ENCODE measurements around the gene DHX29.
A peak's percentile ranks its signal among the peaks of the same experiment; 100 is the strongest.
"Not testable (repeated sequence)": the region's sequence is repeated elsewhere in the genome, so short reads cannot be mapped to it uniquely, and the experiment has no call there.

DHX29 gene

GRCh38 chr5:55333017-55333416 lies 25.5 kb upstream of the DHX29 start:
- FAIRE-seq (no peak), DNase-seq (ENCODE audit: insufficient read length) (no peak)
- no peak for TF ChIP-seq POLR2A (IDR thresholded peaks at IDR 0.05; ENCODE audit: low read depth, low read length)
- no peak for TF ChIP-seq TAF1 (IDR thresholded peaks at IDR 0.05; ENCODE audit: borderline replicate concordance, low read depth, low read length)

GRCh38 chr5:55331321-55331720 lies 23.8 kb upstream of the DHX29 start:
- TF ChIP-seq POLR2A (IDR thresholded peaks at IDR 0.05; ENCODE audit: low read depth, low read length) (no peak), POLR2AphosphoS5 (IDR thresholded peaks at IDR 0.05; ENCODE audit: low read depth, low read length) (no peak), TAF1 (IDR thresholded peaks at IDR 0.05; ENCODE audit: borderline replicate concordance, low read depth, low read length) (no peak)
- FAIRE-seq: no peak

DNA sequence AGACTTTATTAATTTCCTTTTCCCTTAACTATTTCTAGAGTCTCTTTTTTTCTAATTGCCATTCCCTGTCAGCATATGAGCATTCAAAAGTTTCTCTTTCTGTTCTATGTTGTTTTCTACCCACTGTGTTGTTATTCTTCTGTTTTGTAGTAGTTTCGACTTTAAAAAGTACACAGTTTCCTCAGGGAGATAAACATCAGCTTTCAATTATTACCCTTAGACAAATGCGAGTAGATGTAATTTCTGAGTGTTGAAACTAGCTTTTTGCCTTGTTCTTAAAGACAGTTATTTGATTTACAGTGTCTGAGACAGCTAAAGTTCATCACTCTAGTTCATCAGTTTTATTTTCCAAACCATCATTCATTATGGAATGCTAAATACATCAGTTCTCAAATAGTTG lies 19.8 kb upstream of the DHX29 start:
- FAIRE-seq: no peak
- TF ChIP-seq POLR2A (IDR thresholded peaks at IDR 0.05; ENCODE audit: low read depth, low read length) (no peak), TAF1 (IDR thresholded peaks at IDR 0.05; ENCODE audit: borderline replicate concordance, low read depth, low read length) (no peak), POLR2AphosphoS5 (IDR thresholded peaks at IDR 0.05; ENCODE audit: low read depth, low read length) (no peak)
- no peak for DNase-seq (ENCODE audit: insufficient read length)

More at GRCh38 chr5:55331321-55331720, 23.8 kb upstream of the DHX29 start:
- DNase-seq (ENCODE audit: insufficient read length): no peak

GRCh38 chr5:55325621-55326020 lies 18.1 kb upstream of the DHX29 start:
- FAIRE-seq (no peak), DNase-seq (ENCODE audit: insufficient read length) (no peak)
- TF ChIP-seq TAF1 (IDR thresholded peaks at IDR 0.05; ENCODE audit: borderline replicate concordance, low read depth, low read length) (no peak), POLR2AphosphoS5 (IDR thresholded peaks at IDR 0.05; ENCODE audit: low read depth, low read length) (no peak), POLR2A (IDR thresholded peaks at IDR 0.05; ENCODE audit: low read depth, low read length) (no peak)

DNA sequence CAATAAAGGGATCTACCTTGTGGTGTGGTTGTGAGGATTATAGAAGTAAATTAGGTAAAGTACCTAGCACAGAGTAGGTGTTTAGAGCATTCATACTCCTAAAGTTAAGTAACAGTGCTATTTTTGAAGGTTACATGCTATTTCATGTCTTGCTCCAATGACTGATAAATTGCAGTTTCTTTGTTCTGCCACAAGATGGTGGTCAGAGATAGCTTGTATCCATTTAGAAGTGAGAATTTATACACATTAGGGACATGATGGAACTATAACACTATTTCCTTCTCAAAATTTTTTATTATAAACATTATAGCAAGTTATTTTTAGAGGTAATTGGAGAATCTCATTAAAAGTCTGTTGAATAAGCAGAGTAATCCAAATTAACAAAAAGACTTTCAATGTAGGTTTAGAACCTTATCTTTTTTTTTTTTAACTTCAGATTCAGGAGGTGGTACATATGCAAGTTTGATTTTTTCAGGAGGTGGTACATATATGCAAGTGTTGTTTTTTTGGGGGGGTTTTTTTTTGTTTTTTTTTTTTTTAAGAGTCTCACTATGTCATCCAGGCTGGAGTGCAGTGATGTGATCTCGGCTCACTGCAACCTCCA lies 17.4 kb upstream of the DHX29 start:
- FAIRE-seq (peak; percentile 73), DNase-seq (ENCODE audit: insufficient read length) (no peak)
- TF ChIP-seq POLR2A (IDR thresholded peaks at IDR 0.05; ENCODE audit: low read depth, low read length) (no peak), TAF1 (IDR thresholded peaks at IDR 0.05; ENCODE audit: borderline replicate concordance, low read depth, low read length) (no peak), POLR2AphosphoS5 (IDR thresholded peaks at IDR 0.05; ENCODE audit: low read depth, low read length) (no peak)

GRCh38 chr5:55324006-55324405 lies 16.5 kb upstream of the DHX29 start:
- DNase-seq (ENCODE audit: insufficient read length) (no peak), FAIRE-seq (no peak)
- TF ChIP-seq POLR2AphosphoS5 (IDR thresholded peaks at IDR 0.05; ENCODE audit: low read depth, low read length) (no peak), TAF1 (IDR thresholded peaks at IDR 0.05; ENCODE audit: borderline replicate concordance, low read depth, low read length) (no peak), POLR2A (IDR thresholded peaks at IDR 0.05; ENCODE audit: low read depth, low read length) (no peak)

DNA sequence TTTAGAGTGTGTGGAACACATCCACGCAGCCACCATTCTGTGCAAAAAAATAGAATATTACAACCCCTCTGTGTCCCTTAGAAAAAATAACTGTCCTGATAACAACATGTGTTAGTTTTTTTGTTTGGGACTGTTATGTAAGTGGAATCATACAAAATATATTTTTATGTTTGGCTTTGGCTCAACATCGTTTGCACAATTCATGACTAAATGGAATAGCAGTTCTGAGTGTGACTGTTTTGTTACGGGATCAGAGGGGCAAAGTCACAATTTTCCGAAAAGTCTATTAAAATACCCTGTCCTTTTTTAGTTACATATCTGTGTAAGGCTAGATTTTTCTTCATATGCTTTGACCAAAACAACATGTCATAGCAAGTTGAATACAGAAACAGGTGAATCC lies 13.1 kb upstream of the DHX29 start:
- DNase-seq (ENCODE audit: insufficient read length) (no peak), FAIRE-seq (no peak)
- TF ChIP-seq POLR2AphosphoS5 (IDR thresholded peaks at IDR 0.05; ENCODE audit: low read depth, low read length): no peak
- no peak for TF ChIP-seq POLR2A (IDR thresholded peaks at IDR 0.05; ENCODE audit: low read depth, low read length)
- TF ChIP-seq TAF1 (IDR thresholded peaks at IDR 0.05; ENCODE audit: borderline replicate concordance, low read depth, low read length): no peak

GRCh38 chr5:55319491-55319890 lies 12.0 kb upstream of the DHX29 start:
- no peak for DNase-seq (ENCODE audit: insufficient read length)

DNA sequence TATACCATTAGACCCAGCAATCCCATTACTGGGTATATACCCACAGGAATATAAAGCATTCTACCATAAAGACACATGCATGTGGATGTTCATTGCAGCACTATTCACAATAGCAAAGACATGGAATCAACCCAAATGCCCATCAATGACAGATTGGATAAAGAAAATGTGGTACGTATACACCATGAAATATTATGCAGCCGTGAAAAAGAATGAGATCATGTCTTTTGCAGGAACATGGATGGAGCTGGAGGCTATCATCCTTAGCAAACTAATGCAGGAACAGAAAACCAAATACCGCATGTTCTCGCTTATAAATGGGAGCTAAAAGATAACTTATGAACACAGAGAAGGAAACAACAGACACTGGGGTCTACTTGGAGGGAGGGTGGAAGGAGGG lies 10.7 kb upstream of the DHX29 start:
- not testable (repeated sequence) for DNase-seq (ENCODE audit: insufficient read length); FAIRE-seq

More at GRCh38 chr5:55319491-55319890, 12.0 kb upstream of the DHX29 start:
- no peak for FAIRE-seq
- TF ChIP-seq TAF1 (IDR thresholded peaks at IDR 0.05; ENCODE audit: borderline replicate concordance, low read depth, low read length) (no peak), POLR2A (IDR thresholded peaks at IDR 0.05; ENCODE audit: low read depth, low read length) (no peak), POLR2AphosphoS5 (IDR thresholded peaks at IDR 0.05; ENCODE audit: low read depth, low read length) (no peak)

- FAIRE-seq: no peak
- no peak for DNase-seq (ENCODE audit: insufficient read length)
- TF ChIP-seq POLR2AphosphoS5 (IDR thresholded peaks at IDR 0.05; ENCODE audit: low read depth, low read length) (no peak), TAF1 (IDR thresholded peaks at IDR 0.05; ENCODE audit: borderline replicate concordance, low read depth, low read length) (no peak), POLR2A (IDR thresholded peaks at IDR 0.05; ENCODE audit: low read depth, low read length) (no peak)
These were observed 9.3 kb upstream of the DHX29 start for GRCh38 chr5:55316837-55317236.

DNA sequence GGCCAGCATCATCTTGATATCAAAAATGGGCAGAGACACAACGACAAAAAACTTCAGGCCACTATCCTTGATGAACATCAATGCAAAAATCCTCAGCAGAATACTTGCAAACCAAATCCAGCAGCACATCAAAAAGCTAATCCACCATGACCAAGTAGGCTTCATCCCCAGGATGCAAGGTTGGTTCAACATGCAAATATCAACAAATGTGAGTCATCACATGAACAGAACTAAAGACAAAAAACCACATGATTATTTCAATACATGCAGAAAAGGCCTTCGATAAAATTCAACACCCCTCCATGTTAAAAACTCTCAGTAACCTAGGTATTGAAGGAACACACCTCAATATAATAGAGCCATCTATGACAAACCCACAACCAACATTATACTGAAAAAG lies 8.8 kb upstream of the DHX29 start:
- TF ChIP-seq POLR2AphosphoS5 (IDR thresholded peaks at IDR 0.05; ENCODE audit: low read depth, low read length) (no peak), POLR2A (IDR thresholded peaks at IDR 0.05; ENCODE audit: low read depth, low read length) (no peak), TAF1 (IDR thresholded peaks at IDR 0.05; ENCODE audit: borderline replicate concordance, low read depth, low read length) (no peak)
- no peak for FAIRE-seq
- DNase-seq (ENCODE audit: insufficient read length): no peak

DNA sequence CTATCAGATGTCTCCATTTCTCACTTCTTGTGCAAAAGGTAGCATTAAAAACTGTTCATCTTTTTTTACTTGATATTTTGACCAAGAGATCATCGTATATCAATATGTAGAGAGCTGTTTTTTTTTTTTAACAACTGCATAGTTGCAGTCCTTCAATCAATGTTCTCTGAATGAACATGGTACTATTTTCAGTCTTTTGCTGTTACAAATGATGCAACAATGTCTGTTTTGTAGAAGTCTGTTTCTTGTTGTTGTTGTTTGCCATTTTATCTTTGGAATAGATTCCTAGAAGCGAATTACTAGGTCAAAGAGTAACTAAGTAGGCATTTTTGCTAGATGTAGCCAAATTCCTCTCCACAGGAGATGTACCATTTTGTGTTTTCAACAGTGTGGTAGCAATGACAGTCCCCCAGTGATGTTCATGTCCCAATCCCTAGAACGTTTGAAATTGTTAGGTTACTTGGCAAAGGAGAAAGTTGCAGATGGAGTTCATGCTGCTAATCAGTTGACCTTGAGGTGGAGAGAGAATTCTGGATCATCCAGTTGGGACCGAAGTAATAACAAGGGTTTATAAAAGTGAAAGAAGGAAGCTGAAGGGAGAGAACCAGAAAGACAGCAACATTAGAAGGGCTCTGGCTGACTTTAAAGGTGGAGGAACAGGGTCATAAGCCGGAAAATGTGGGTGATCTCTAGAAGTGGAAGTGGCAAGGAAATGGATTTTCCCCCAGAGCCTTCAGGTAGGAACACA lies 6.5 kb upstream of the DHX29 start:
- TF ChIP-seq TAF1 (IDR thresholded peaks at IDR 0.05; ENCODE audit: borderline replicate concordance, low read depth, low read length) (no peak), POLR2AphosphoS5 (IDR thresholded peaks at IDR 0.05; ENCODE audit: low read depth, low read length) (no peak), POLR2A (IDR thresholded peaks at IDR 0.05; ENCODE audit: low read depth, low read length) (no peak)
- DNase-seq (ENCODE audit: insufficient read length) (no peak), FAIRE-seq (peak; percentile 77)
